ENCODE data around the gene IL22RA1.

The IL22RA1 gene

GRCh38 chr1:24074817-24075589 is 67.9 kb downstream of the IL22RA1 start:
- peak; percentile 8 for DNase-seq (ENCODE audit: low spot score)

- no peak for DNase-seq (ENCODE audit: low spot score)
Observed at GRCh38 chr1:24074196-24074595, 68.7 kb downstream of the IL22RA1 start.

- no peak for DNase-seq (ENCODE audit: low spot score)
Observed at GRCh38 chr1:24071941-24072340, 71.0 kb downstream of the IL22RA1 start.

- peak; percentile 76 for DNase-seq (ENCODE audit: low spot score)
Observed at GRCh38 chr1:24070821-24071393, 72.0 kb downstream of the IL22RA1 start.

- DNase-seq (ENCODE audit: low spot score), result no peak
Observed at GRCh38 chr1:24069817-24070216, 73.1 kb downstream of the IL22RA1 start.
